Activated CD8-positive, alpha-beta memory T cell treated with anti-CD3 and anti-CD28 coated beads for 1 hour (primary cell): ENCODE results near the gene OR4N2.
"Not testable (repeated sequence)": the region's sequence is repeated elsewhere in the genome, so short reads cannot be mapped to it uniquely, and the experiment has no call there.

Experiments
- DNase-seq, 2 donors: peaks; one replicate each; pipeline ENCODE4 v3.0.0-alpha.2; 2020; ENCODE audit warnings: low read depth in 1 of 2; ENCODE audit errors: extremely low read depth in 1 of 2

The OR4N2 gene

GRCh38 chr14:19803470-19803869 is at the start of gene OR4N2:
TSS of gene OR4N2 (plus strand) at chr14:19803770. CDS start at chr14:19827449, 23,679 bp downstream.
- not testable (repeated sequence) for DNase-seq

DNA sequence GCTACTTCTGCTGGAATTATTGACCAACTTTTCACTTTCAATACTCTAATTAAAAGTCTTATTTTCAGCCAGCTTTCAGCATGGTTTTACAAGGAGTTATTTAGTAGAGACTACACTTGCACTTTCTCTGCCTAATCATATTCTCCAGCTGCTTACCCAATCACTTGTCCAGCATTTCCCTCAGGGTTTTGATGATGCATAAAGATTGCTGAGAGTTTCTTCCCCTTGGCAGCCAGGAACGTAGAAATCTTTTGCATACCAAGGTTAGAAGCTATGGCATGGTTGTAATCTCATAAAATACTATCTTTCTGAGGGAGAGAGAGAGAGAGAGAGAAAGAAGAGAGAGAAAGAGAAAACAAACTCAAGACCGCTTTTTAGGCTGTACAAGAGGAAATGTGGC is 49.4 kb upstream of the OR4N2 start:
- DNase-seq: no peak

DNA sequence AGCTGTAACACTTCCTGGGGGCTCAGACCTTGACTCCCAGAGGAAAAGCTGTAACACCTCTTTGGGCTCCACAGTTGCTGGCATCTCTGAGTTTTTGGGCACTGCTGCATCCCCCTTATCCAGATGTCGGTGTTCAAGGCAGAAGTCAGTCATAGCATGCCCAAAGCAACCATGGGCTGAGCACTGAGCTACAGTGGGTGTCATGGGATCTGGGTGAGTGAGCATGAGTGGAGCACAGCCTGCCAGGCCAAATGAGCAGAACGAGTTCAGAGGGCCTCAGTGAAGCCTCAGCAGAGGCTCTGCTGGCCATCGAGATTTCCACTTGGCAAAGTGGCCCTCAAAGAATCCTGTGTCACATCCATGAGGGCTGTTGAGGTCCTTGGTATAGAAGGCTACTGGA is 32.1 kb upstream of the OR4N2 start:
- not testable (repeated sequence) for DNase-seq

- DNase-seq: no peak
These were observed 31.6 kb upstream of the OR4N2 start for GRCh38 chr14:19771895-19772430.

DNA sequence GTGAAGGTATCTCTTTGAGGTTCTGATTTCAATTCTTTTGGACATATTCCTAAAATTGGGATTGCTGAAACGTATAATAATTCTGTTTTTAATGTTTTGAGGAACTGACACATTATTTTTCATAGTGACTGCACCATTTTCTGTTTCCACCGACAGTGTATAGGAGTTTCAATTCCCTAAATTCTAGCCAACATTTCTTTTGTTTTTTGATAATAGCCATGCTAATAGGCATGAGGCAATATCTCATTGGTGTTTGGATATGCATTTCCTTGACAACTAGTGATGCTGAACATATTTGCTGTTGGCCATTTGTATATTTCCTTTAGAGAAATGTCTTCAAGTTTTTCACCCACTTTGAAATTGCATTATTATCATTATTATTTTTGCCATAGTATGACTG is 31.1 kb upstream of the OR4N2 start:
- not testable (repeated sequence) for DNase-seq

- not testable (repeated sequence) for DNase-seq
These were observed 30.4 kb upstream of the OR4N2 start, which contains the start of gene OR4M1 for GRCh38 chr14:19773204-19773603. TSS of gene OR4M1 (plus strand) at chr14:19773504. CDS start at chr14:19780323, 6,819 bp downstream.

GRCh38 chr14:19775587-19775986 is 28.0 kb upstream of the OR4N2 start:
- no peak for DNase-seq

DNA sequence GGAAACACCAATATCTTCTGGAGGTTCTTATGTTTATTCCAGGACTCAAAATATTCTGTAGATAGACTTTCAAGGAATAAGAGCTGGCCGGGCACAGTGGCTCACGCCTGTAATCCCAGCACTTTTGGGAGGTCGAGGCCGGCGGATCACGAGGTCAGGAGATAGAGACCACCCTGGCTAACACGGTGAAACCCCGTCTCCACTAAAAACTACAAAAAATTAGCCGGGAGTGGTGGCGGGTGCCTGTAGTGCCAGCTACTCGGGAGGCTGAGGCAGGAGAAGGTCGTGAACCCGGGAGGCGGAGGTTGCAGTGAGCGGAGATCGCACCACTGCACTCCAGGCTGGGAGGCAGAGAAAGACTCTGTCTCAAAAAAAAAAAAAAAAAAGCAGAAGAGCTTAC is 17.7 kb upstream of the OR4N2 start:
- DNase-seq: not testable (repeated sequence)

DNA sequence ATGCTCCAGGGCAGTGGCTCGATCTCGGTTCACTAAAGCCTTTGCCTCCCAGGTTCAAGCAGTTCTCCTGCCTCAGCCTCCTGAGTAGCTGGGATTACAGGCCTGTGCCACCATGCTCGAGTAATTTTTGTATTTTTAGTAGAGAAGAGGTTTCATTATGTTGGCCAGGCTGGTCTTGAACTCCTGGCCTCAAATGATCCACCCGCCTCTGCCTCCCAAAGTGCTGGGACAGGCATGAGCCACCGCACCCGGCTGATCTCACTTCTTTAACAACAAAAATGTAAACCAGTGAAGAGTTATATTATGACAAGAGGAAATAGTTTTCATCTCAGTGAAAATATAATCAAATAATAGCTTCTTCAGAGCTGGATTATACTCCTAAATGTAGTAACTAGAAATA is 16.3 kb upstream of the OR4N2 start:
- not testable (repeated sequence) for DNase-seq

GRCh38 chr14:19788150-19788549 is 15.4 kb upstream of the OR4N2 start:
- not testable (repeated sequence) for DNase-seq

- not testable (repeated sequence) for DNase-seq
These were observed 7.0 kb upstream of the OR4N2 start for GRCh38 chr14:19796520-19797108.

DNA sequence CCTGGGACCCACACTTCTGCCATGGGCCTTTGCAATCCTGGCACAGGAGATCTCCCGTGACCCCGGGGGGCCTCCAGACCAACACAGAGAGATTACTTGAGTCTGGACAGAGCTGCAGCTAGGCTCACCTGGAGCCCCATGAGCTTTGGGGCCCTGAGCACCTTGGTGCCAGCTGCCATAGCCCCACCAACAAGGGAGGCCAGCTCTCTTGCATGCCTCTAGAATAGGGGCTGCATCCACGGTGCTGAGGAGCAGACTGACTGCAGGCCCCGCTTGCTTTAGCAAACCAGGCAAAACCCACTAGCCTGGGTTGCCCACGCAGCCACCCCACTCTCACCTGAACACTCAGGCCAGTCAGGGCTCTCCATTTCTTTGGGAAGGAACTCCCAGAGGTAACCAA is 3.7 kb upstream of the OR4N2 start:
- no peak for DNase-seq

- no peak for DNase-seq
These were observed 3.1 kb upstream of the OR4N2 start for GRCh38 chr14:19800282-19801117.

GRCh38 chr14:19801118-19801464 is 2.5 kb upstream of the OR4N2 start:
- no peak for DNase-seq

DNA sequence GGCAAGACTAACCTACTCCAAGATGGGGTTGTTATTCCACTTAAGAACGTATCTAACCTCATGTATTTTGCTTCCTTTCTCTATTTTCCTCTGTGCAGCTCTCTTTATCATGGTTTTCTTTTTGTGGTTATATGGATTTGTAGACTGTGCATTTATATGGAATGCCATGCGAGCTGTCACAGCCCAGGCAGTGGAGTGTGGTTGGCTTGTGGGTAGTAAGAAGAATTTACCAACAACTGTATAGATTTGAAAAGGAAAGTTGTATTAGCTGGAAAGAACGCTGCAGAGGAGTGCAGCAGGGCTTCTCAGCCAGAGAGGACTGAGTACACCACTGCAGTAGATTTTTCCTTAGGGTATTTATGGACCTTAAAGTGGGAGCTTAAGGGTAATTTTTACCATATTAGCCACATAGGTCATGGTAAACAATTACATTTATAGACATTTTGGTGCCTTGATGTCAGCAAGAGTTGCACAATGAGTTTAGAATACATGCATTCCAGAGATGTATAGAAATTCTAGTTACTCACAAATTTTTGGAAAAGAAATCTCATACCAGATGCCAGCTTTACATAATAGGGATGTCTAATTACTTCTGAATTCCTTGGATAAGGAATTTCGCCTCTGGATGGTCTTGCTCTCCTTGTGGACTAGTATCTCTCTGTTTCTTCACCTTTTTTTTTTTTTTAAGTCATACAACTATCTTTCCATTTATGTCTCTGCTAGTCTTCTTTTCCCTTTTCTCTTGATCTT is 9.8 kb downstream of the OR4N2 start:
- not testable (repeated sequence) for DNase-seq

- not testable (repeated sequence) for DNase-seq
These were observed 16.3 kb downstream of the OR4N2 start for GRCh38 chr14:19819879-19820278.

DNA sequence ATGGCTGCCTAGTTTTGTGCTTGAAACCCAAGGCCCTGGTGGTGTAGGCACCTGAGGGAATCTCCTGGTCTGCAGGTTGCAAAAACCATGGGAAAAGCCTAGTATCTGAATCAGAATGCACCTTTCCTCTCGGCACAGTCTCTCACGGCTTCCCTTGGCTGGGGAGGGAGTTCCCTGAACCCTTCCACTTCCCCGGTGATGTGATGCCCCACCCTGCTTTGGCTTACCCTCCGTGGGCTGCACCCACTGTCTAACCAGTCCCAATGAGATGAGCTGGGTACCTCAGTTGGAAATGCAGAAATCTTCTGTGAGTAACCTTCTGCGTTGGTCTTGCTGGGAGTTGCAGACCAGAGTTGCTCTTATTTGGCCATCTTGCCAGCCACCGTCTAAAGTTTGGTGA is 17.4 kb downstream of the OR4N2 start:
- DNase-seq: not testable (repeated sequence)

DNA sequence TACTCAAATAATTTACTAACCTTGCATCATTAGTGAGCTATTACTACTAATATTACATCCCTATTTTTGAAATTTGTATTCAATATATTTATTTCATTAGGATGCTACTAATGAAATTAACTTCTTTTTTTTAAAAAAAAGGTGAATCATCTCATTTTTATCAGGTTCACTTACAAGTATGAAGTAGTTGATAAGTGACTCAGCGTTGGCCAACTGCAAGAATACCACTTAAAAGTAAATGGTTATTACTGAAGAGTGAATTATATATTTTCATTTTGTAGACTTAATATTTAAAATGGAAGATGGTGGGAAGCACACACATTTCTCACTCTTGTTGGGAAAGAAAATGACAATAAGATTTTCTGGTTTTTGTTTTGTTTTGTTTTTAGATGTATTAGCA is 19.6 kb downstream of the OR4N2 start:
- no peak for DNase-seq

DNA sequence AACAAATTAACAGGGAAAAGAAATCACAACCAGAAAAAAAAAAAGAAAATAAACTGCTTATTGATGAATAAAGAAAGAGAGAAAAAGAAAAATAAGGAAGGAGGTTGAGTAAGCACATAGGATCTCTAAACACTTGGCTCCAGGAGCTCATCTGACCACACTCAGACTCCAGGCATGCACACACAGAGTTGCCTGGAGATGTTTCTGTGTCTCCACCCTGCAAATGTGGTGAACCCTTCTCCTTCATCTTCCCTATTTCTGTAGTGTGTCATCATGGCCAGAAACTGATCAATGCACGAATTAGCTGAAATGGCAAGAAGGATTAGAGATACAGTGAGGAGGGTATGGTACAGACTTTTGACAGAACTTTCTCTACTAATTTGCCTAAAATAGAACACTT is 20.2 kb downstream of the OR4N2 start:
- DNase-seq: no peak

GRCh38 chr14:19827626-19828244 is 24.2 kb downstream of the OR4N2 start:
- DNase-seq: not testable (repeated sequence)

- no peak for DNase-seq
These were observed 24.7 kb downstream of the OR4N2 start for GRCh38 chr14:19828314-19828713.
